GM12878 (cell line): Measurements from ENCODE around the gene NOS3. TPM values are rescaled to one million over a fixed set of nuclear protein-coding genes. Genes with fewer than 3 reads are reported as not detected.

ENCODE experiments used
- ATAC-seq: fragments of 200-7000 bp; cut with Tn5 transposase; 3 replicates; pipeline ENCODE4 v1.9.1; 2020; ENCODE audit warnings: mild to moderate bottlenecking, moderate library complexity
- BruUV-seq: library from RNA; stranded (reverse); fragments of 400-500 nt; replicated peaks from 2 replicates; lab custom pipeline; 2021; lab: Mats Ljungman, UMichigan
- CTCF ChIA-PET: fragments of 300-600 bp; sonication (Branson Sonifier 250); formaldehyde crosslinking; extraction: SDS; loops from one replicate; lab custom pipeline; 2021; ENCODE audit warnings: inconsistent platforms; lab: Yijun Ruan, JAX
- POLR2A ChIA-PET: fragments of 350-600 bp; formaldehyde crosslinking; extraction: SDS; loops from one replicate; lab custom pipeline; 2021; ENCODE audit warnings: inconsistent platforms; lab: Charles Lee
- RAD21 ChIA-PET: fragments of 300-600 bp; sonication (Branson Sonifier 250); formaldehyde crosslinking; loops from one replicate; lab custom pipeline; 2023; ENCODE audit warnings: antibody characterized with exemption; ENCODE audit not compliant: unreplicated experiment; lab: Charles Lee
- SMC1A ChIA-PET: fragments of 300-600 bp; sonication (Branson Sonifier 250); formaldehyde crosslinking; loops from one replicate; lab custom pipeline; 2023; ENCODE audit not compliant: unreplicated experiment, uncharacterized antibody; lab: Charles Lee
- DNase-seq: peaks from one replicate; pipeline ENCODE4 v3.0.0-alpha.2; 2011; ENCODE audit warnings: low read depth, low spot score
- FAIRE-seq: peaks from 3 replicates; lab custom pipeline; 2011; peaks lifted over from hg19 to GRCh38; lab: Jason Lieb, UNC
- H2AFZ ChIP-seq: 2 replicates; pipeline ENCODE4 v1.6.0; 2011; ENCODE audit warnings: low read depth, low read length, control low read depth; ENCODE audit not compliant: control insufficient read depth
- H3K27ac ChIP-seq: 2 replicates; pipeline ENCODE4 v1.5.1; 2011; ENCODE audit warnings: control low read depth; ENCODE audit not compliant: control insufficient read depth, insufficient read depth
- H3K27me3 ChIP-seq, 2 experiments: replicated peaks in 1 of 2; 2 replicates each; pipeline versions ENCODE4 v1.6.0 to v1.6.1; 2011; ENCODE audit warnings: low read length in 1 of 2; ENCODE audit not compliant: control insufficient read depth in 2 of 2, insufficient read depth in 2 of 2
- H3K36me3 ChIP-seq, 2 experiments: 2 replicates each; pipeline ENCODE4 v1.5.1; 2011; ENCODE audit warnings: low read length in 1 of 2; ENCODE audit not compliant: control insufficient read depth in 2 of 2, insufficient read depth in 2 of 2
- H3K4me1 ChIP-seq: 2 replicates; pipeline ENCODE4 v1.6.1; 2011; ENCODE audit warnings: mild to moderate bottlenecking, low read length, moderate library complexity, mixed read lengths; ENCODE audit not compliant: control insufficient read depth, insufficient read depth
- H3K4me2 ChIP-seq: 2 replicates; pipeline ENCODE4 v1.6.0; 2011; ENCODE audit warnings: control low read depth; ENCODE audit not compliant: control insufficient read depth, insufficient read depth
- H3K4me3 ChIP-seq: fragments of 200-600 bp; sonication (generic); 2 replicates; pipeline ENCODE4 v1.5.1; 2016
- H3K79me2 ChIP-seq: 2 replicates; pipeline ENCODE4 v1.6.0; 2011; ENCODE audit warnings: low read length; ENCODE audit not compliant: control insufficient read depth, insufficient read depth
- H3K9ac ChIP-seq: 2 replicates; pipeline ENCODE4 v1.8.0; 2011; ENCODE audit warnings: low read length, control low read depth, mixed read lengths; ENCODE audit not compliant: control insufficient read depth, insufficient read depth
- H3K9me3 ChIP-seq: replicated peaks from 3 replicates; pipeline ENCODE4 v1.5.1; 2011; ENCODE audit warnings: mild to moderate bottlenecking, low read length; ENCODE audit not compliant: control insufficient read depth, insufficient read depth
- H4K20me1 ChIP-seq: 2 replicates; pipeline ENCODE4 v1.6.0; 2011; ENCODE audit not compliant: control insufficient read depth, insufficient read depth
- CBFB ChIP-seq: IDR thresholded peaks from 2 replicates; pipeline ENCODE4 v1.6.1; 2016; ENCODE audit warnings: antibody characterized with exemption, low read depth
- CEBPB ChIP-seq, 2 experiments: fragments of 150-350 bp in 1 of 2; IDR thresholded peaks; 2 replicates each; pipeline ENCODE4 v1.6.1; 2012 to 2014; ENCODE audit warnings: low read depth in 2 of 2, low read length in 2 of 2, borderline replicate concordance in 1 of 2, inconsistent platforms in 1 of 2
- ELK1 ChIP-seq: IDR thresholded peaks from 2 replicates; pipeline ENCODE4 v1.6.1; 2012; ENCODE audit warnings: low read depth, low read length, improper control_type of control experiment
- HCFC1 ChIP-seq: fragments of 150-350 bp; IDR thresholded peaks from 2 replicates; pipeline ENCODE4 v1.6.1; 2014; ENCODE audit warnings: low read length
- HDAC2 ChIP-seq: fragments of 200-600 bp; sonication (generic); IDR thresholded peaks from 2 replicates; pipeline ENCODE4 v1.6.1; 2017
- IKZF1 ChIP-seq: fragments of 450-650 bp; conservative IDR thresholded peaks from 2 replicates; pipeline ENCODE4 v1.6.1; 2017; ENCODE audit warnings: antibody characterized with exemption, mild to moderate bottlenecking
- IRF4 ChIP-seq: IDR thresholded peaks from 2 replicates; pipeline ENCODE4 v1.6.1; 2011; ENCODE audit warnings: low read depth, low read length
- MEF2B ChIP-seq: fragments of 450-650 bp; IDR thresholded peaks from 2 replicates; pipeline ENCODE4 v1.6.1; 2018; ENCODE audit warnings: mild to moderate bottlenecking, moderate library complexity; ENCODE audit not compliant: partially characterized antibody, poor library complexity, severe bottlenecking
- NRF1 ChIP-seq: conservative IDR thresholded peaks from 2 replicates; pipeline ENCODE4 v1.6.1; 2011; ENCODE audit warnings: mild to moderate bottlenecking, low read depth, low read length, improper control_type of control experiment
- PBX3 ChIP-seq: IDR thresholded peaks from 2 replicates; pipeline ENCODE4 v1.6.1; 2011; ENCODE audit warnings: mild to moderate bottlenecking, low read depth, low read length, moderate library complexity; ENCODE audit not compliant: insufficient replicate concordance
- POLR2AphosphoS5 ChIP-seq: IDR thresholded peaks from 2 replicates; pipeline ENCODE4 v1.6.1; 2011; ENCODE audit warnings: mild to moderate bottlenecking, low read length, inconsistent platforms
- TCF12 ChIP-seq: IDR thresholded peaks from 2 replicates; pipeline ENCODE4 v1.6.1; 2011; ENCODE audit warnings: low read depth, mild to moderate bottlenecking, low read length
- TCF3 ChIP-seq: IDR thresholded peaks from 2 replicates; pipeline ENCODE4 v1.6.1; 2012; ENCODE audit warnings: low read depth, mild to moderate bottlenecking, low read length, borderline replicate concordance; ENCODE audit not compliant: insufficient read depth
- USF2 ChIP-seq: IDR thresholded peaks from 2 replicates; pipeline ENCODE4 v1.6.1; 2011; ENCODE audit warnings: low read depth, low read length, improper control_type of control experiment, borderline replicate concordance
- ZNF622 ChIP-seq: fragments of 450-650 bp; IDR thresholded peaks from 2 replicates; pipeline ENCODE4 v1.6.1; 2017; ENCODE audit warnings: mild to moderate bottlenecking, inconsistent platforms
- WGBS: methylation state at CpG from one replicate; pipeline ENCODE4 v1.1.6; 2016; ENCODE audit warnings: low lambda C conversion rate; ENCODE audit not compliant: insufficient replicate concordance, insufficient coverage; ENCODE audit errors: missing lambda C conversion rate; 5-methylcytosine and 5-hydroxymethylcytosine counted together
- in situ Hi-C: fragments of 300-500 bp; cut with MboI; formaldehyde crosslinking; loops from 9 replicates; pipeline ENCODE4 v1.14.3; 2018; ENCODE audit warnings: mixed read lengths
- intact Hi-C: fragments of 100-400 bp; cut with micrococcal nuclease; formaldehyde crosslinking; loops from one replicate; pipeline ENCODE4 v1.14.2; 2022; ENCODE audit not compliant: unreplicated experiment
- polyA plus RNA-seq, 11 experiments: library from polyadenylated mRNA; depleted of rRNA in 4 of 11; unstranded in 6 of 11; stranded (reverse) in 5 of 11; fragments of >200 nt; fragmentation: Nextera tagmentation in 4 of 11; fragmentation: Illumina TruSeq in 1 of 11; extraction: Ambion mirVana in 4 of 11; extraction: Trizol in 1 of 11; gene quantifications; 1 replicate in 1 of 11; 2 replicates in 10 of 11; pipeline versions ENCODE4 v1.2.1 to v1.2.3, GENCODE V29; 2011 to 2016; ENCODE audit warnings: inconsistent platforms in 2 of 11, missing spikeins in 2 of 11, low read depth in 1 of 11
- total RNA-seq, 4 experiments: library from RNA; depleted of rRNA in 3 of 4; stranded (reverse); fragments of >200 nt in 3 of 4; fragmentation: Illumina TruSeq in 1 of 4; extraction: Trizol in 1 of 4; gene quantifications; 2 replicates each; pipeline versions ENCODE4 v1.2.1 to v1.2.3, GENCODE V29; 2013 to 2021

Gene NOS3
- total and polyA plus RNA-seq, 10 of the 15 experiments (the other 5 are each of a cell fraction or from before 2014, with no cell fraction given), result 0.06 to 0.92 (median 0.30) TPM; not detected in 3

GRCh38 chr7:150957133-150958020 is 33.4 kb upstream of the NOS3 start:
- Histone ChIP-seq H3K9ac (no peak overlapping the region), H3K79me2 (no peaks in the 10 kb centered on the region), H2AFZ (no peak overlapping the region), H3K9me3 (no peaks in the 10 kb centered on the region), H3K4me3 (no peak overlapping the region), H3K27me3 (no peaks in the 10 kb centered on the region; a peak in 2 of 4 replicates)
- 46% methylated on average over 26 of the region's 26 CpGs for WGBS
- in situ Hi-C loops (no loop called here), intact Hi-C loops (no loop called here)
- POLR2A ChIA-PET, result no interaction called here
- no TSS peak for BruUV-seq
- TF ChIP-seq TCF12 (no peak), MEF2B (no peak), HDAC2 (no peak), ELK1 (no peak)
- TF ChIP-seq, all 136 proteins: peak for 0
- ATAC-seq (no peak), DNase-seq (no peak), FAIRE-seq (no peak)
- Histone ChIP-seq H3K4me1 (no peaks in the 10 kb centered on the region), H3K36me3 (no peaks in the 10 kb centered on the region), H3K4me2 (no peak overlapping the region), H4K20me1 (no peaks in the 10 kb centered on the region), H3K27ac (no peak overlapping the region)
- SMC1A ChIA-PET, result no interaction called here
- CTCF ChIA-PET, result no interaction called here
- RAD21 ChIA-PET, result no interaction called here

- no peak for FAIRE-seq
- DNase-seq, result no peak
- H3K4me1 ChIP-seq, result no peaks in the 10 kb centered on the region
- no peaks in the 10 kb centered on the region for H3K9me3 ChIP-seq
- no TSS peak for BruUV-seq
- H3K9ac ChIP-seq, result no peak overlapping the region
- ChIA-PET POLR2A (no interaction called here), RAD21 (no interaction called here), CTCF (no interaction called here), SMC1A (no interaction called here)
- ATAC-seq, result no peak
- no peak overlapping the region for H3K27ac ChIP-seq
- in situ Hi-C loops, result no loop called here
- WGBS, result 70% methylated on average over 31 of the region's 74 CpGs
- no peaks in the 10 kb centered on the region for H3K79me2 ChIP-seq
- H3K4me2 ChIP-seq, result no peak overlapping the region
- H3K27me3 ChIP-seq, result no peaks in the 10 kb centered on the region; a peak in 2 of 4 replicates
- H4K20me1 ChIP-seq, result no peaks in the 10 kb centered on the region
- H3K4me3 ChIP-seq, result no peak overlapping the region
- no peaks in the 10 kb centered on the region for H3K36me3 ChIP-seq
- intact Hi-C loops, result no loop called here
- no peak overlapping the region for H2AFZ ChIP-seq
- TF ChIP-seq CEBPB (IDR thresholded peaks at IDR 0.05; ENCODE audit: borderline replicate concordance in 1 of 2, low read depth in 2 of 2, low read length in 2 of 2), result no peak
- TF ChIP-seq PBX3, result no peak
- TF ChIP-seq IRF4, result no peak
- no peak for TF ChIP-seq CBFB
- no peak for TF ChIP-seq POLR2AphosphoS5
- TF ChIP-seq TCF3, result no peak
- TF ChIP-seq USF2, result no peak
- TF ChIP-seq IKZF1, result no peak
- TF ChIP-seq HCFC1, result no peak
- no peak for TF ChIP-seq ZNF622
- no peak for TF ChIP-seq NRF1
Observed at GRCh38 chr7:150958062-150958552, 32.7 kb upstream of the NOS3 start.
